ENCODE results near the gene CMTM7.

The CMTM7 gene

GRCh38 chr3:32391643-32392535 lies at the start of gene CMTM7:
Gene CMTM7 (plus strand): TSS chr3:32391853. CDS start chr3:32391907, 54 bp downstream.
- DNase-seq: peak; percentile 48 to 50

DNA sequence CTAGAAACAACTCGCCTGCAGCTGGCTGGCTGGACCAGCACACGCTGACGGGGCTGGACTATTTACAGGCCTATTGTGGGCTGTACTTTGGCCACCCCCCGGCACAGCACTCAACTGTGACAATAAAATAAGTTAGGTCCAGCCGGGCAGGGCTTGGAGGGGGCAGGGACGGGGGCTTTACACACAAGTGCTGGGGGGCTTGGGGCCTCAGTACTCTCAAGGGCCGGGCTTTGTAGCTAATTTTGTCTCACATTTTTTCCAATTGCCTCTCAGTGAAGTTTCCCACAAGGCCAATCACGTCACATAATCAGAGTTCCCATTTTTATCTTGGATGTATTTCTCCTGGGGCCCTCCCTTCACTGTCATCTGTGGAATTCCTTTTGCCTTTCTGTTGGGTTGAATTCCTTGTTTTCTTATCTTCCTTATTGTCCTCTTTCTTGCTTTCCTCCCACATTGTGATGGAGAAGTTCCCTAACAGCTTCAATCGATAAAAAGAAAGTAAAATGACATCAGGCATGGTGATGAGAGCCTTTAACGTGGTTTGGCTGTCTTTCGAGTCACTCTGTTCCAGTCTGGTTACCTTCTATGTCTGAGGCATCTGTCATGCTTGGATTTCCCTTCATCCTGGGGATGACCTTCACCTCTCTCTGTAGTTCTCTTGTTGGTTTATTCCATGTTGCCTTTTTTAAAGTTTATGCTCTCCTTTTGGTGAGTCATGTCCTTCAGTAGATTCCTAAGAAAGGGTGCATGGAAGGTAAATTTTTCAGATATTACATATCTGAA lies 44.1 kb upstream of the CMTM7 start:
- DNase-seq: no peak

- no peak for DNase-seq
These were observed 42.5 kb upstream of the CMTM7 start for GRCh38 chr3:32349184-32349583.

DNA sequence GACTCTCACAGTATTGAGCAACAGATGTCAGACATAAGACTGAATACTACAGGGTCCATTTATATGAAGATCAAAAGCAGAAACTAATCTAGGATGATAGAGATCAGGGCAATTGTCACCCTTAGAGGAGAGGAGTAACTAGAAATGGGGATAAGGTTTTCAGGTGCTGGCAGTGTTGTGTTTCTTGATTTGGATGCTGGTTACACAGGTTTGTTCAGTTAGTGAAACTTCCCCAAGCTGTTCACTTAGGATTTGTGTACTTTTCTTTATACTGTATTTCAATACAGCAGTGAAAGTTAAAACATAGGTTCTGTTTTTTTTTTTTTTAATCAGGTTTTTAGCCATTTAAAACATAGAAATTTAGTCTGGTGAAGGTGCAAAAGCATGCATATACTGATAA lies 39.1 kb upstream of the CMTM7 start:
- DNase-seq: no peak

- no peak for DNase-seq
These were observed 38.3 kb upstream of the CMTM7 start for GRCh38 chr3:32353351-32353750.

DNA sequence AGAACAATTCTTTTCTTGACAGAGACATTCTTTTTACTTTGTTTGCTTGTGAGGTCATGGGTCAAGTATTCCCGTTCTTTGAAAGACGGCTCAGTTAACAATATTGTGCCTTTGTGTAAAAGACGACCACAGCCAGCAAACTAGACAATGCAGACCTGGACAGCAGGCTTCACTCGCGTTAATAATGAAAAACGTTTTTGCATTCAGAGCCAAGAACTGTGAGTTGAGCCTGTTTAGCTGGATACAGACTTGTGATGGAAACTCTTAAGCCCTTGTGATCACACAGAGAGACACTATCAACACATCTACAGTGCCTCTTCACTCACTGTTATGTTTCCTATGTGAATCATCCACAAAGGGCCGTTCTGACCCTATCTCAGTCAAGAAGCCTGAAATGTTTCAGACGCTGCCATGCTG lies 37.3 kb upstream of the CMTM7 start:
- no peak for DNase-seq

- DNase-seq: no peak
These were observed 35.8 kb upstream of the CMTM7 start for GRCh38 chr3:32355751-32356291.

GRCh38 chr3:32359766-32360492 lies 31.7 kb upstream of the CMTM7 start:
- DNase-seq: no peak

- no peak for DNase-seq
These were observed 31.2 kb upstream of the CMTM7 start for GRCh38 chr3:32360493-32360827.

DNA sequence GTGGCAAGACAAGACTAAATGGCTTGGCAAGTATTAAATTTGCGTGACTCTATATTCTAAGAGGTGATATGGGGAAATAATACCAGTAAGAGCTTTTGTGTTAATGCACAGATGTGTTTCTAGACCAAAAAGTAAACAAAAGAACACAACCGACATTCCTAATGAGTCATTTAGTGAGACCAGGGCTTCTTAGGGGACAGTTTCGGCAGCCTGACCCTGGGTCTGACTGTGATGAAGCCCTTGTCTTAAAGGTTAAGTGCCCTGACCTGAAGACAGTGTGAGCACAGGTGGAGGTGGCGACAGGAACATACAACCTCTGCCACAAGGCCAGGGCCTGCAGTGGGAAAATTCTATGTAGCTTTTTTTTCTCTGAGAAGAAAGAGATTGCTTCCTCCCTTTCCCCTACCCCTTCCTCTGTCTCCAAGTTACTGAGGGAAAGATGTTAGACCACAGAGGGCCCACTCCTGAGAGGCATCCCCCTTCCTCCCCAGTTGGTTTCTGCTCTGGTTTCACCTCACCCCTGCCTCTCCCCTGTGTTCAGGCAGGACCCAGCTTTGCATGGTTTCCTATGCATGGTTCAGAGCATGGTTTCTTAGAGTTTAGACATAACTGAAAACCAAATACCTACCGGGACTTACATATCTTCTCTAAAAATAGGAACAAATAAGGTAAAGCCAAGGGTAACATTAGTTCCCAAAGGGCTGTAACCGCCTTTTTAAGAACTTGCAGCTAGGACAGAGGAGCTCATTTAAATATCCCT lies 24.8 kb upstream of the CMTM7 start:
- no peak for DNase-seq

DNA sequence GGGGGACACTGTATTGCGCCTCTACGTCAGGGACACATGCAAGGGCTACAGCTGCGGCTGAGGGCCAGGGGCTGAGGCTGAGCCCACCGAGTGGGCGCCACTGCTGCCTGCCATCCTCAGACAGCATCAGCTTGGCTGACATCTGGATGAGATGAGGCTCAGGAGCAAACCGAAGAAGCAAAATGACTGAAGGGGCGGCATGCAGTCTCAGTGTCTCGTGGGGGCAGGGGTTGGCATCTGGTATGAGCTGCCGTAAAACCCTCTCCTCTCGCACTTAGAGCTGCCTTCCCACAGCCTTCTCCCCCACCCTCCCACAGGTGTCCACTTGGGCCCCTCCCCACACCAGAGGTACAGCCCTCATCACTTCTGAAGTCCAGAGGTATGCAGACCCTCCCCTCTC lies 24.2 kb upstream of the CMTM7 start:
- DNase-seq: no peak

- DNase-seq: no peak
These were observed 20.0 kb upstream of the CMTM7 start for GRCh38 chr3:32371461-32372212.

DNA sequence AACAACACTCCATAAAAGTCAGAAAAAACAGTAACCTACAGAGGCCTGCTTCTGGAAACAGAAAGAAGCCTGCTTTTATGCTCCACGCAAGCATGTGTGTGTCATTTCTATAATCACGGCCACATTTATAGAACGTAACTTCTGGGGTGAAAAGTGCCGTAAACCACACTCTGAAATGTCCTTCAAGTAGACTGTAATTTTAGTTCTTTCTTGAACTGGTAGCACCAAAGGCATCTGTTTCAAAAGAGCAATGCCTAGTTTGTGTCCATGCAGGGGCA lies 19.5 kb upstream of the CMTM7 start:
- no peak for DNase-seq

GRCh38 chr3:32373276-32373675 lies 18.4 kb upstream of the CMTM7 start:
- no peak for DNase-seq

DNA sequence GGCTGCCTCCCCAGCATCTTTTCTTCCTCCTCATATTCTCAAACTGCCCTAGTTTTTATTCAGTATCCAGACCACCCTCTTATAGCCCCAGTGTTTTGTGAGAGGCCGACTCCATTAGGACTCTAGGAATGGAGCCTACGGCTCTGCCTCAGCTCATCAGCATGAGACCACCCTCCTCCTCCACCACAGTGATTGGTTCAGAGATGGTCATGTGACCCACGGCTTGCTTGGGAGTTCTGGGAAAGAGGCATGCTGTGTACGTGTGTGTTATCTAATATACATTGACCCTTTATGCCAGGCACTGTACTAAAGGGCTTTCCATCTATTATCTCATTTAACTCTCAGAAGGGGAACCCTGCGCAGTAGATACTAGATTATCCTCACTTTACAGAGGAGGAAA lies 17.8 kb upstream of the CMTM7 start:
- no peak for DNase-seq

- DNase-seq: peak; percentile 68 to 85
These were observed 16.7 kb upstream of the CMTM7 start for GRCh38 chr3:32374788-32375595.

GRCh38 chr3:32375596-32375930 lies 16.1 kb upstream of the CMTM7 start:
- DNase-seq: no peak

GRCh38 chr3:32376115-32376514 lies 15.5 kb upstream of the CMTM7 start:
- no peak for DNase-seq

GRCh38 chr3:32379831-32380500 lies 11.7 kb upstream of the CMTM7 start:
- DNase-seq: no peak

DNA sequence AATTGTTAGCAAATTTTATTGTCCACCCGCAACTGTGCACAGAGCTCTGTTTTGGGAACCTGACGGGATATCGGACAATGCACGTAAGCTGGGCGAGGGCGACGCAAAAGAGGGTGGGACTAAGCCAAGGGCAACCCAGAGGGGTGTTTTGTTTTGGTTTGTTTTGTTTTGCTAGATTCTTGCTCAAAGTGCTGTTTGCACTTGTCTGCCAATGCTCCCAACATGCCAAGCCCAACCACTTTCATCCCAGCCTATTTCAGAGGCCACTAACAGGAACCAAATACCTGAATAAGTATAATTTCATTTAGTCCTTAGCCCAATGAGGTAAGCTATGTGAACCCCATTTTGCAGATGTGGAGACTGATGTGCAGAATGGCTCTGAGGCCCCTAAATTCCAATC lies 9.7 kb upstream of the CMTM7 start:
- DNase-seq: no peak

Data from activated CD4-positive, alpha-beta T cell treated with anti-CD3 and anti-CD28 coated beads for 4 hours (primary cell).